ENCODE data around the gene NPBWR2.
"Not testable (repeated sequence)": the region's sequence is repeated elsewhere in the genome, so short reads cannot be mapped to it uniquely, and the experiment has no call there.

NPBWR2 gene

DNA sequence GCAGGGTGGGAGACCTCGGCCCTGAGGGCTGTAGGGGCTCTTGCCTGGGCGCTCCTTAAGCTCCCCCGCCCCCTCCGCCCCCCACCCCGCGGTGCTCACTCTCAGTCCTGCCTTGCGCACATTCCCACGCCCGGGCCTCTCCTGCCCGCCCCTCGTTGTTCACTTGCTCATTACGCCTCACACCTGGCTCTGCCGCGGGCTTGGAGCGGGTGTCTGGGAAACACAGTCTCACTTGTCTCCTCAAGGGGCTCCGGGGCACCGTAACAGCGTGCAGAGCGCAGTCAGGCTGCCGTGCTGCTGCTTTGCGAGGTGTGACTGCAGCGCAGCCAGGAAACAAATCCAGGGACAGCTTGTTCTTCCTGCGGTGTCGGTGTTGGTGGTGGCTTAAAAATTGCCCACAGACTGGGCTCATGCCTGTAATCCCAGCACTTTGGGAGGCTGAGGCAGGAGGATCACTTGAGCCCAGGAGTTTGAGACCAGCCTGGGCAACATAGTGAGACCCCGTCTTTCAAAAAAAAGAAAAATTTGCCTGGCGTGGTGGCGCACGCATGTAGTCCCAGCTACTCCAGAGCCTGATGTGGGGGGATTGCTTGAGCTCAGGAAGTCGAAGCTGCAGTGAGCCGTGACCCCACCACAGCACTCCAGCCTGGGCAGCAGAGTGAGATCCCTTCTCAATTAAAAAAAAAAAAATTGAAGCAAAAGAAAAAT is 4.6 kb downstream of the NPBWR2 start:
- no peak for DNase-seq (ENCODE audit: low read depth in 2 of 2)

DNA sequence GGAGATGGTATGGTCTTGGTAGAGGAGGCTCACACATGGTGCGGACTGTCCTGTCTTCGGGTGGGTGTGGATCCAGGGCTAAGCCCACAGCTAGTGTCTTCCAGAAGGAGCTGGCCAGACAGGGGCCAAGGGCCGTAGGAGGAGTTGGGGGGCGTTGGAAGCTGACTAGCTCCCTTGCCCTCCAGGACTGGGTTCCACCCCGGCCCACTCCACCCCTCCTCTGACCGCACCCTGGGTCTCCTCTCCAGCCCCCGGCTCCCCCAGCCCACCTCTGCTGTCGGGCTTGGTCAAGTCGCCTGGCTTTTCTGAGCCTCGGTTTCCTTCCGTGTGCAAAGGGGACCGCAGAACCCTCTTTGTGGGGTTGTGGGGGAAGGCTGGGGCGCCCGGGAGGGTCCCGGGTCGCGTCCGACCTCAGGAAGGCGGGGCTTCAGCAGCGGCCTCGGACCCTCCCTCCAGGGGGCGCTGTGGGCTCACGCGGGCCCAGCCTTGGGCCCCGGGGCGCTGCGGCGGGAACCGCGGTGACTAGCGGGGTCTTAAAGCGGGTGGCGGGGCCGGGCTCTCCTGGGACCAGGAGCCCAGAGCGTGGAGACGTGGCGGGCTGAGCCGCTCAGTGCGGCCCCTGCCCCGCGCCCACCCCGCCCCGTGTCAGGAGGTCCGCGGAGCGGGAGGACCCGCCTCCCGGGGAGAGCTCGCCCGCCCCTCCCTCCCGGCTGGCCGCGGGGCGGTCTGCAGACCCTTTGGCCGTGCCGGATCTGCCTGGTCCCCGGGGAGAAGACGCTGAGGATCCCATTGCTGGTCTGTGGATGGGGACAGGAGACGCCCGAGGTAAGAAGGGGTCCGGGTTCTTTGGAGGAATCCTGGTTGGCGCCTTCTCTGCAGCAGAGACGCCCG is 5.4 kb downstream of the NPBWR2 start:
- DNase-seq (ENCODE audit: low read depth in 2 of 2), result no peak

DNA sequence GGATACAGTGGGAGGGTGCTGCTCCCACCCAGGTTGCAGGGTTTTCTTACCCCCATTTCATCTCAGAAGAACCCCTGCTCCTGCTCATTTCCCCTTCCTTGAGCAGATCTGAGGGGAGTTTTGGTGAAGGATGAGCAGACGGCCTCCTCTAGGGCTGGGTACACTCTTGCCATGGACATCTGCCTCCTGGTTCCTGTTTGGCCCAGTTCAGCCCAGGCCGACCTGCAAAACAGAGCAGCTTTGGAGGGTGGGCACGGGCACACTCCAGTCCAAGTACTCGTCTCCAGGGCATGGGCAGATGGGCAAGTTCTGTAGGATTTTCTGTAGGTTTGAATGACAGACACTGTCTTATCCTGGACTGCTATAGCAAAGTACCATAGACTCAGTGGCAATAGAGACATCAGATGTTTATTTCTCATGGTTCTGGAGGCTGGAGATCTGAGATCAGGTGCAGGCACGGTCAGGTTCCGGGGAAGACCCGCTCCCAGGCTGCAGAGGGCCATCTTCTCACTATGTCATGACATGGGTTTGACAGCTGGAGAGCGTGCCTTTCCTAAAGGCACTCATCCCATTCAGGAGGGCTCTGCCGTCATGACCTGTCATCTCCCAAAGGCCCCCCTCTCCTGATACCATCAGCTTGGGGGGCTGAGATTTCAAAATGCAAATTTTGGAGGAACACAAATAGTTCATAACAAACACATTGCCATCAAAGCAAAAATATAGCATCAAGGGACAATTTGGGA is 6.2 kb downstream of the NPBWR2 start:
- no peak for DNase-seq (ENCODE audit: low read depth in 2 of 2)

DNA sequence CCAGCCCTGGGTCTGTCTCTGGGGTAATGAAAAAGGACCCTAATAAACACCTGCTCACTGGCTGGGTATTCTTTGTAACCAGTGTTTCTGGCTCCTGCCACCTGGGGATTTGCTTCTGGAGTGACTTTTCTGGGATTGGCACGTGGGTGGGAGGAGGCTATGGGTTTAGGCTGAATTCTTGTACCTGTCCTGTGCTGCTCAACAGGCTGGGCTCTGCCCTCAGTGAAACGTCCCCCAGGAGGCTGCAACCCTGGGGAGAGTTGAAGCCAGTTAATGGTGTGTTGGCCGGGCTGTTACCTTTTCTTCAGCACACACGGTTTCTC is 6.8 kb downstream of the NPBWR2 start:
- DNase-seq (ENCODE audit: low read depth in 2 of 2), result no peak

- no peak for DNase-seq (ENCODE audit: low read depth in 2 of 2)
Measured at GRCh38 chr20:64099880-64100565, 7.3 kb downstream of the NPBWR2 start.

DNA sequence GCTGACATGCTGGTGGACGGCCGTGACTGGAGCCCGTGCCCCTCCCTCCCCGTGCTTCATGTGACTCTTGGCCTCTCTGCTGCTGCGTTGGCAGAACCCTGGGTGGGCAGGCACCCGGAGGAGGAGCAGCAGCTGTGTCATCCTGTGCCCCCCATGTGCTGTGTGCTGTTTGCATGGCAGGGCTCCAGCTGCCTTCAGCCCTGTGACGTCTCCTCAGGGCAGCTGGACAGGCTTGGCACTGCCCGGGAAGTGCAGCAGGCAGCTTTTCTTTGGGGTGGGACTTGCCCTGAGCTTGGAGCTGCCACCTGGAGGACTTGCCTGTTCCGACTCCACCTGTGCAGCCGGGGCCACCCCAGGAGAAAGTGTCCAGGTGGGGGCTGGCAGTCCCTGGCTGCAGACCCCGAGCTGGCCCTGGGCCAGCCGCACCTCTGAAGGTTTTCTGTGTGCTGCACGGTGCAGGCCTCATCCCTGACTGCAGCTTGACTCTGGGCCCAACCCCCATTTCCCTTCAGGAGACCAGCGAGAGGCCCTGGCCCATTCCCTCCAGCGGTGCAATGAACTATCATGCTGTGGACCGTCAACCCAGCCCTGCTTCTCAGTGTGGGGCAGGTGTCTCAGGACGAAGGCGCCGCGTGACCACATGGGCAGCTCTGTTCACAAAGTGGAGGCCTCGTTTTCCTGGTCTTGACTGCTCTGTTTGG is 8.1 kb downstream of the NPBWR2 start:
- DNase-seq (ENCODE audit: low read depth in 2 of 2), result no peak

- no peak for DNase-seq (ENCODE audit: low read depth in 2 of 2)
Measured at GRCh38 chr20:64098471-64099013, 8.8 kb downstream of the NPBWR2 start.

- DNase-seq (ENCODE audit: low read depth in 2 of 2), result no peak
Measured at GRCh38 chr20:64096535-64096934, 10.8 kb downstream of the NPBWR2 start.

- DNase-seq (ENCODE audit: low read depth in 2 of 2), result no peak
Measured at GRCh38 chr20:64095927-64096326, 11.4 kb downstream of the NPBWR2 start.

- DNase-seq (ENCODE audit: low read depth in 2 of 2), result no peak
Measured at GRCh38 chr20:64095455-64095854, 11.9 kb downstream of the NPBWR2 start.

- DNase-seq (ENCODE audit: low read depth in 2 of 2), result no peak
Measured at GRCh38 chr20:64093013-64093503, 14.3 kb downstream of the NPBWR2 start.

- DNase-seq (ENCODE audit: low read depth in 2 of 2), result no peak
Measured at GRCh38 chr20:64092258-64093012, 14.9 kb downstream of the NPBWR2 start.

DNA sequence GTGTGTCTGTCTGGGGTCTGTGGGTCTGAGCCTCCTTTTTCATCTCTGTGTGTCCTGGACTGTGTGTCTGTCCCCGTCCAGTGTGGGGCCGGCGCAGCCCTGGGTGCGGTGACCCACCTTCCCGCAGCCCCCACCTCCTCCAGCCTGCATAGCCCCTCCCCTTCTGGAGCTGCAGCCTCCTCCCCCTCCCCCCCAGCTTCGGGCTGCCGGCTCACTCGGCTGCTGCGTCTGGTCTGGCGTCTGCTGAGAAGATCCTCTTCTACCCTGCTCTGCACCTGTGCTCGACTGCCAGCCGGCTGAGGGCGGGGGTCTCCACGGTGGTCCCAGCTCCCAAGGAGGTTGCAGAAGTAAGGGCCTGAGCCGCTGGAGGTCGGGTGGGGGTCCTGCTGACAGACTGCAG is 15.6 kb downstream of the NPBWR2 start:
- no peak for DNase-seq (ENCODE audit: low read depth in 2 of 2)

DNA sequence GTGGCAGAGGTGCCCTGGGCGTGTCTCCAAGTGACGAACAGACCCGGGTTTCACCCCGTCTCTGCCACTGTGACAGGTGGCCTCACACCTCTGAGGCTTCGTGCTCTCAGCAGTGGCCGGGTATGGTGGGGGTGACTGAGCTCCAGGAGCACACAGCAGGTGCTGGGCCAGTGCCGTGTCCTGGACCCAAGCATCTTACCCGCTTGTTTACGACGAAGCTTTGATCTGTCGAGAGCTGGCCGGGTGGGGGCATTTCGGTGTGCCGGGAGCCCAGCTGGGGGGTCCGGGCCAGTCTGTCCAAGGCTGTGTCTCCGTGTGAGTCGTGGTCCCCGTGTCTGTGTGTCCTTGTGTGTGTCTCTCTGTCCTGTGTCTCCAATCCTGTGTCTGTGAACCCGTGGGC is 16.0 kb downstream of the NPBWR2 start:
- no peak for DNase-seq (ENCODE audit: low read depth in 2 of 2)

DNA sequence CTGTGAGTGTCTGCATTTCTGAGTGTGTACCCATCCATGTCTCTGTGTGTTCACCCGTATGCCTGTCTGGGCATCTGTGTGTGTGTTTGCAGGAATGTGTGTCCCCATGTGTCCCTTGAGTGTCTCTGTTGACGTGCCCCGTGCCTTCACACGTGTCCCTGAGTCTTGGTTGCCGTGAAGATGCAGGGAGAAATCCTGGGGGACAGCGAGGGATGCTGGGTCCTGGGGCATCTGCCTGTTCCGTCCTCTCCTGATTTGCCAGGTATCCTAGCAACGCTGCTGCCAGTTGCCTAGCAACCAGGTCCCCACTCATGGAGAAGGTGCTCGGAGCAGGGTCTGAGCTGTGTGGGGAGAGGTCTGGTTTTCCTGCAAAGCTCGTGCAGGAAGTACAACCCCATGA is 17.2 kb downstream of the NPBWR2 start:
- DNase-seq (ENCODE audit: low read depth in 2 of 2), result no peak

DNA sequence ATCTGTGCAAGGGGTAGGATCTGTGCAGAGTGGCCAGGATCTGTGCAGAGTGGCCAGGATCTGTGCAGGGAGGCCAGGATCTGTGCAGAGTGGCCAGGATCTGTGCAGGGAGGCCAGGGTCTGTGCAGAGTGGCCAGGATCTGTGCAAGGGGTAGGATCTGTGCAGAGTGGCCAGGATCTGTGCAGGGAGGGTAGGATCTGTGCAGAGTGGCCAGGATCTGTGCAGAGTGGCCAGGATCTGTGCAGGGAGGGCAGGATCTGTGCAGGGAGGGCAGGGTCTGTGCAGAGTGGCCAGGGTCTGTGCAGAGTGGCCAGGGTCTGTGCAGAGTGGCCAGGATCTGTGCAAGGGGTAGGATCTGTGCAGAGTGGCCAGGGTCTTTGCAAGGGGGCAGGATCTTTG is 18.8 kb downstream of the NPBWR2 start:
- not testable (repeated sequence) for DNase-seq (ENCODE audit: low read depth in 2 of 2)

GRCh38 chr20:64087226-64087825 is 20.0 kb downstream of the NPBWR2 start:
- not testable (repeated sequence) for DNase-seq (ENCODE audit: low read depth in 2 of 2)

- DNase-seq (ENCODE audit: low read depth in 2 of 2), result no peak
Measured at GRCh38 chr20:64086801-64087200, 20.6 kb downstream of the NPBWR2 start.

DNA sequence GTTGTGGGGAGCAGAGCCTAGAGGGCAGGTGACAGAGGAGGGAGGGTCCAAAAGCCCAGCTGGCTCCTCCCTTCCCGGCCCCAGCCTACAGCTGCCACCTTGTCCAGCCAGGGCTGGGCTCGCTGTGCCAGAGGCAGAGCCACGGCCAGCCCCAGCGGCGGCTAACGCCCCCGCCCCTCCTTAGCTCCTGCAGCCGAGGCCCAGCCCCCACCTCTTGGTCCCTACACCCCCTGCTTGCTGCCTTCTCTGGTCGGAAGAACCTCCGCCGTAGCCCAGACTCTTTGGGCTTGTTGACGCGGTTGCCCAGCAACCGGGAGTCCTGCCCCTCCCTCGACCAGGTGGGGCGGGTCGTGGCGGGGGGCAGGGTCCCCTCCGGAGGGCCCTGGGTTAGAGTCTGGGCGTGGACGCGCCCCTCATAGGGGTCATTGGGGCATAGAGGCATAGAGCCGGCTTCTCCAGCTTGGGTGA is 22.6 kb downstream of the NPBWR2 start:
- no peak for DNase-seq (ENCODE audit: low read depth in 2 of 2)

Data from fibroblast of skin of left quadriceps (primary cell).